Neural cell (in vitro differentiated cells): ENCODE measurements around the gene INTS14. TPM values are rescaled to one million over a fixed set of nuclear protein-coding genes. Genes with fewer than 3 reads are reported as not detected.

Experiments used
- H2AFZ ChIP-seq: fragments of 200-600, 300-800 bp; sonication (generic), shearing (Covaris generic); 2 replicates; pipeline ENCODE4 v1.6.0; 2014; ENCODE audit warnings: low read depth, mild to moderate bottlenecking, antibody characterized with exemption, low read length, moderate library complexity
- H3F3A ChIP-seq: fragments of 200-600 bp; shearing (Covaris generic); 2 replicates; pipeline ENCODE4 v1.6.1; 2016; ENCODE audit warnings: mild to moderate bottlenecking, moderate library complexity, mixed read lengths, antibody characterized with exemption, low read length; ENCODE audit not compliant: insufficient read depth, poor library complexity, severe bottlenecking
- H3K27ac ChIP-seq: fragments of 200-600, 300-800 bp; sonication (generic), shearing (Covaris generic); 2 replicates; pipeline ENCODE4 v1.5.1; 2014; ENCODE audit warnings: mild to moderate bottlenecking, low read length, moderate library complexity
- H3K27me3 ChIP-seq: fragments of 300-800, 200-600 bp; sonication (generic), shearing (Covaris generic); 2 replicates; pipeline ENCODE4 v1.6.0; 2014; ENCODE audit warnings: mild to moderate bottlenecking, low read depth, low read length, moderate library complexity; ENCODE audit not compliant: insufficient read depth
- H3K36me3 ChIP-seq: fragments of 300-800, 200-600 bp; sonication (generic), shearing (Covaris generic); 2 replicates; pipeline ENCODE4 v1.5.1; 2014; ENCODE audit warnings: mild to moderate bottlenecking, antibody characterized with exemption, low read length, moderate library complexity; ENCODE audit not compliant: insufficient read depth
- H3K4me2 ChIP-seq: fragments of 300-800, 200-600 bp; sonication (generic), shearing (Covaris generic); 2 replicates; pipeline ENCODE4 v1.6.0; 2014; ENCODE audit warnings: mild to moderate bottlenecking, low read length
- H3K4me3 ChIP-seq: fragments of 300-800, 200-600 bp; sonication (generic), shearing (Covaris generic); 2 replicates; pipeline ENCODE4 v1.5.1; 2014; ENCODE audit warnings: mild to moderate bottlenecking, low read length, moderate library complexity
- H3K79me2 ChIP-seq: fragments of 200-600 bp; shearing (Covaris generic); replicated peaks from 2 replicates; pipeline ENCODE4 v1.6.0; 2014; ENCODE audit warnings: mild to moderate bottlenecking, low read length, moderate library complexity; ENCODE audit not compliant: insufficient read depth
- H3K9ac ChIP-seq: fragments of 300-800, 200-600 bp; sonication (generic), shearing (Covaris generic); 2 replicates; pipeline ENCODE4 v1.6.1; 2016; ENCODE audit warnings: mild to moderate bottlenecking, low read length, mixed read lengths
- H3K9me2 ChIP-seq: fragments of 200-600 bp; shearing (Covaris generic); 2 replicates; pipeline ENCODE4 v1.6.1; 2016; ENCODE audit warnings: mild to moderate bottlenecking, low read length, mixed read lengths; ENCODE audit not compliant: insufficient read depth
- H3K9me3 ChIP-seq: fragments of 200-600, 300-800 bp; sonication (generic), shearing (Covaris generic); 2 replicates; pipeline ENCODE4 v1.6.1; 2016; ENCODE audit warnings: mild to moderate bottlenecking, mixed run types, low read length, moderate library complexity, mixed read lengths
- H4K20me1 ChIP-seq: fragments of 200-600 bp; shearing (Covaris generic); 2 replicates; pipeline ENCODE4 v1.6.1; 2016; ENCODE audit warnings: mild to moderate bottlenecking, mixed run types; ENCODE audit not compliant: insufficient read depth
- CTCF ChIP-seq: fragments of 450-650 bp; IDR thresholded peaks from 2 replicates; pipeline ENCODE4 v1.5.1; 2014; ENCODE audit warnings: antibody characterized with exemption, mild to moderate bottlenecking, moderate library complexity; ENCODE audit not compliant: poor library complexity, severe bottlenecking
- EP300 ChIP-seq: fragments of 450-650 bp; conservative IDR thresholded peaks from 2 replicates; pipeline ENCODE4 v1.6.1; 2014; ENCODE audit warnings: antibody characterized with exemption, mild to moderate bottlenecking, moderate library complexity; ENCODE audit not compliant: poor library complexity, severe bottlenecking
- EZH2 ChIP-seq: fragments of 200-600, 300-800 bp; shearing (Covaris generic), sonication (generic); IDR thresholded peaks from 2 replicates; pipeline ENCODE4 v1.6.1; 2014; ENCODE audit warnings: antibody characterized with exemption, low read length, borderline replicate concordance, mild to moderate bottlenecking; ENCODE audit not compliant: insufficient read depth, poor library complexity, severe bottlenecking
- MXI1 ChIP-seq: fragments of 450-650 bp; conservative IDR thresholded peaks from 2 replicates; pipeline ENCODE4 v1.6.1; 2014; ENCODE audit warnings: antibody characterized with exemption, mild to moderate bottlenecking; ENCODE audit not compliant: poor library complexity, severe bottlenecking
- POLR2AphosphoS5 ChIP-seq: IDR thresholded peaks from 2 replicates; pipeline ENCODE4 v1.6.1; 2012
- RAD21 ChIP-seq: fragments of 450-650 bp; conservative IDR thresholded peaks from 2 replicates; pipeline ENCODE4 v1.6.1; 2014; ENCODE audit warnings: antibody characterized with exemption, mild to moderate bottlenecking, moderate library complexity
- REST ChIP-seq: IDR thresholded peaks from 2 replicates; pipeline ENCODE4 v1.6.1; 2012; ENCODE audit warnings: borderline replicate concordance
- SMC3 ChIP-seq: fragments of 450-650 bp; conservative IDR thresholded peaks from 2 replicates; pipeline ENCODE4 v1.6.1; 2014; ENCODE audit warnings: antibody characterized with exemption, mild to moderate bottlenecking, moderate library complexity; ENCODE audit not compliant: poor library complexity
- TAF1 ChIP-seq: IDR thresholded peaks from 2 replicates; pipeline ENCODE4 v1.6.1; 2012; ENCODE audit warnings: low read depth
- polyA plus RNA-seq: library from polyadenylated mRNA; depleted of rRNA; stranded (reverse); fragments of >200 nt; gene quantifications from 2 replicates; pipeline ENCODE4 v1.2.3, GENCODE V29; 2014

INTS14 gene
- polyA plus RNA-seq, 1 donor from 2014 or later: 49.7 TPM

- H2AFZ ChIP-seq: no peak overlapping the region
- H3K9me3 ChIP-seq: no peaks in the 10 kb centered on the region
- H3K79me2 ChIP-seq: no peaks in the 10 kb centered on the region
- H3K4me3 ChIP-seq: no peak overlapping the region
- H3K36me3 ChIP-seq: no peaks in the 10 kb centered on the region
- no peaks in the 10 kb centered on the region for H4K20me1 ChIP-seq
- H3K9me2 ChIP-seq: no peaks in the 10 kb centered on the region
- H3K27me3 ChIP-seq: no peaks in the 10 kb centered on the region
- H3K4me2 ChIP-seq: no peak overlapping the region
- TF ChIP-seq EP300 (no peak), EZH2 (no peak), REST (no peak), TAF1 (no peak), RAD21 (no peak), SMC3 (no peak), MXI1 (no peak), CTCF (no peak)
- H3K27ac ChIP-seq: no peak overlapping the region
- no peaks in the 10 kb centered on the region for H3F3A ChIP-seq
- H3K9ac ChIP-seq: no peak overlapping the region
Observed at GRCh38 chr15:65655457-65655856, 44.5 kb upstream of the INTS14 start.

- H3K27me3 ChIP-seq: no peaks in the 10 kb centered on the region
- no peaks in the 10 kb centered on the region for H3K79me2 ChIP-seq
- H3K9me3 ChIP-seq: no peaks in the 10 kb centered on the region
- TF ChIP-seq POLR2AphosphoS5 (no peak), CTCF (no peak), EP300 (no peak), REST (no peak), TAF1 (no peak), SMC3 (no peak), MXI1 (no peak), RAD21 (no peak), EZH2 (no peak)
- no peak overlapping the region for H2AFZ ChIP-seq
- H3K9ac ChIP-seq: no peak overlapping the region
- no peak overlapping the region for H3K4me3 ChIP-seq
- no peak overlapping the region for H3K27ac ChIP-seq
- no peaks in the 10 kb centered on the region for H3K9me2 ChIP-seq
- H3F3A ChIP-seq: no peaks in the 10 kb centered on the region
- no peak overlapping the region for H3K4me2 ChIP-seq
- no peaks in the 10 kb centered on the region for H4K20me1 ChIP-seq
- no peaks in the 10 kb centered on the region for H3K36me3 ChIP-seq
Observed at GRCh38 chr15:65655026-65655425, 44.1 kb upstream of the INTS14 start.
